Measurements from ENCODE around the gene PRODH2. TPM values are rescaled to one million over a fixed set of nuclear protein-coding genes. Genes with fewer than 3 reads are reported as not detected.

Gene PRODH2
- total RNA-seq, 1 donor from 2014 or later, result not detected

DNA sequence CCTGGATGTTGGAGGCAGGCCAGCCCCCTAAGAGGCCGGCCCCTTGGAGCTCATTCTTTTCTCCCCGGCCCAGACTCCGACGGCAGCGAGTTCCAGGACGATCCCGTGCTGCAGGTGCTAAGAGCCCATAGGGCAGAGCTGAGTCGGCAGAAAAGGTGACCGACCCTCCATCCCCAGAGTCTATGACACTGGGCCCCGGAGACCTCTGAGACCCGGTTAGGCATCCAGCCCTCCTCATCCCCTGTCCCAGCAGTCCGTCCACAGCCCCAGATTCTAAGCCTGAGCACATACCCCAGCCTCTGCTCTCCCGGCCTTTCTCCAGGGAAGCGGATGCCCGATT lies 44.6 kb downstream of the PRODH2 start:
- no peaks in the 10 kb centered on the region for H3K27me3 ChIP-seq (ENCODE audit: control insufficient read depth, insufficient read depth, low read length)
- no peaks in the 10 kb centered on the region for H3K36me3 ChIP-seq (ENCODE audit: control insufficient read depth, insufficient read depth, low read length)
- TF ChIP-seq, protein P1, sequence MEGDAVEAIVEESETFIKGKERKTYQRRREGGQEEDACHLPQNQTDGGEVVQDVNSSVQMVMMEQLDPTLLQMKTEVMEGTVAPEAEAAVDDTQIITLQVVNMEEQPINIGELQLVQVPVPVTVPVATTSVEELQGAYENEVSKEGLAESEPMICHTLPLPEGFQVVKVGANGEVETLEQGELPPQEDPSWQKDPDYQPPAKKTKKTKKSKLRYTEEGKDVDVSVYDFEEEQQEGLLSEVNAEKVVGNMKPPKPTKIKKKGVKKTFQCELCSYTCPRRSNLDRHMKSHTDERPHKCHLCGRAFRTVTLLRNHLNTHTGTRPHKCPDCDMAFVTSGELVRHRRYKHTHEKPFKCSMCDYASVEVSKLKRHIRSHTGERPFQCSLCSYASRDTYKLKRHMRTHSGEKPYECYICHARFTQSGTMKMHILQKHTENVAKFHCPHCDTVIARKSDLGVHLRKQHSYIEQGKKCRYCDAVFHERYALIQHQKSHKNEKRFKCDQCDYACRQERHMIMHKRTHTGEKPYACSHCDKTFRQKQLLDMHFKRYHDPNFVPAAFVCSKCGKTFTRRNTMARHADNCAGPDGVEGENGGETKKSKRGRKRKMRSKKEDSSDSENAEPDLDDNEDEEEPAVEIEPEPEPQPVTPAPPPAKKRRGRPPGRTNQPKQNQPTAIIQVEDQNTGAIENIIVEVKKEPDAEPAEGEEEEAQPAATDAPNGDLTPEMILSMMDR (IDR thresholded peaks at IDR 0.05; ENCODE audit: insufficient read depth, low read length, poor library complexity, severe bottlenecking), result no peak
- no peak for DNase-seq (ENCODE audit: low read depth)
- no peak overlapping the region for H3K4me3 ChIP-seq (ENCODE audit: low read depth, low read length)

DNA sequence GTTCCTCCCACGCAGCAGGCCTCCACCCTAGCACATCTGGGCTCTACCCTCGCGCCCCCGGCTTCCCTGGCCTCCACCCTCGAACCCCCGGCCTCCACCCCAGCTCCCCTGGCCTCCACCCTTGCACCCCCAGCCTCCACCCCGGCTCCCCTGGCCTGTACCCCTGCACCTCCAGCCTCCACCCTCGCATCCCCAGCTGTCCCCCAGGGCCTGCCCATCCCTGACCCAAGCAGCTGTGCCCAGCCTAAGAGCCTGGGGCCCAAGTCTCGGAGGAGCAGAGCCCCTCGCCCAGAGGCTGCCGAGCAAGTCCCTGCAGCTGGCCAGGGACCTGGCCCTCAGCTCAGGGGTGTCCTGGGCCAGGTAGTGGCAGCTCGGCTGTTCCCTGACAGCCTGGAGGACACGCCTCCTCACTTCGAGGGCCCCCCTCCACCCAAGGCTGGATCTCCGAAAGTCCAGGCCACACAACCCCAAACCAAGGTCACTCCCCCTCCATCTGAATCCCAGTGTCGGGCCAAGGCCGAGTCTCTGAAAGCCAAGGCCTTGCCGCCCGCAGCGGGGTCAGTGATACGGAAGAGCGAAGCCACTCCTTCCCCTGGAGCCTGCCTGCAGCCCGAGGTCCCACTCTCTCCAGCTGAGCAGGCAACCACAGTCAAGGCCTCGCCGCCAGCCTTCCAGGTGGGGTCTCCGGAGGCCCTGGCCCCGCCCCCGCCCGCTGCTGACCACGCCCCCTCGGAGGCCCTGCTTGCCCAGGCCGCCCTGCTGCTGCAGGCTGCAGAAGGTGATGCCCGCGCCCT lies 45.2 kb downstream of the PRODH2 start:
- DNase-seq (ENCODE audit: low read depth), result no peak
- H3K27me3 ChIP-seq (ENCODE audit: control insufficient read depth, insufficient read depth, low read length), result no peaks in the 10 kb centered on the region
- TF ChIP-seq, protein P1 (IDR thresholded peaks at IDR 0.05; ENCODE audit: insufficient read depth, low read length, poor library complexity, severe bottlenecking), result no peak
- H3K4me3 ChIP-seq (ENCODE audit: low read depth, low read length), result no peak overlapping the region
- no peaks in the 10 kb centered on the region for H3K36me3 ChIP-seq (ENCODE audit: control insufficient read depth, insufficient read depth, low read length)

- peaks cover 3% of the 10 kb centered on the region for H3K36me3 ChIP-seq (ENCODE audit: control insufficient read depth, insufficient read depth, low read length)
- H3K27me3 ChIP-seq (ENCODE audit: control insufficient read depth, insufficient read depth, low read length), result no peaks in the 10 kb centered on the region
- H3K4me3 ChIP-seq (ENCODE audit: low read depth, low read length), result no peak overlapping the region
- TF ChIP-seq, protein P1 (IDR thresholded peaks at IDR 0.05; ENCODE audit: insufficient read depth, low read length, poor library complexity, severe bottlenecking), result no peak
- no peak for DNase-seq (ENCODE audit: low read depth)
Measured at GRCh38 chr19:35766571-35767104, 46.0 kb downstream of the PRODH2 start.

GRCh38 chr19:35764432-35765315 lies 48.0 kb downstream of the PRODH2 start:
- TF ChIP-seq, protein P1 (IDR thresholded peaks at IDR 0.05; ENCODE audit: insufficient read depth, low read length, poor library complexity, severe bottlenecking), result no peak
- H3K27me3 ChIP-seq (ENCODE audit: control insufficient read depth, insufficient read depth, low read length), result no peaks in the 10 kb centered on the region
- no peak overlapping the region for H3K4me3 ChIP-seq (ENCODE audit: low read depth, low read length)
- DNase-seq (ENCODE audit: low read depth), result no peak
- H3K36me3 ChIP-seq (ENCODE audit: control insufficient read depth, insufficient read depth, low read length), result peaks cover 3% of the 10 kb centered on the region

GRCh38 chr19:35760711-35761349 lies 51.8 kb downstream of the PRODH2 start:
- TF ChIP-seq, protein P1 (IDR thresholded peaks at IDR 0.05; ENCODE audit: insufficient read depth, low read length, poor library complexity, severe bottlenecking), result no peak
- DNase-seq (ENCODE audit: low read depth), result no peak
- Histone ChIP-seq H3K4me3 (ENCODE audit: low read depth, low read length) (no peak overlapping the region), H3K27me3 (ENCODE audit: control insufficient read depth, insufficient read depth, low read length) (no peaks in the 10 kb centered on the region), H3K36me3 (ENCODE audit: control insufficient read depth, insufficient read depth, low read length) (peaks cover 3% of the 10 kb centered on the region)

Data from kidney epithelial cell (primary cell).